ENCODE data around the gene CCNJL.
"Not testable (repeated sequence)": the region's sequence is repeated elsewhere in the genome, so short reads cannot be mapped to it uniquely, and the experiment has no call there.

CCNJL gene

DNA sequence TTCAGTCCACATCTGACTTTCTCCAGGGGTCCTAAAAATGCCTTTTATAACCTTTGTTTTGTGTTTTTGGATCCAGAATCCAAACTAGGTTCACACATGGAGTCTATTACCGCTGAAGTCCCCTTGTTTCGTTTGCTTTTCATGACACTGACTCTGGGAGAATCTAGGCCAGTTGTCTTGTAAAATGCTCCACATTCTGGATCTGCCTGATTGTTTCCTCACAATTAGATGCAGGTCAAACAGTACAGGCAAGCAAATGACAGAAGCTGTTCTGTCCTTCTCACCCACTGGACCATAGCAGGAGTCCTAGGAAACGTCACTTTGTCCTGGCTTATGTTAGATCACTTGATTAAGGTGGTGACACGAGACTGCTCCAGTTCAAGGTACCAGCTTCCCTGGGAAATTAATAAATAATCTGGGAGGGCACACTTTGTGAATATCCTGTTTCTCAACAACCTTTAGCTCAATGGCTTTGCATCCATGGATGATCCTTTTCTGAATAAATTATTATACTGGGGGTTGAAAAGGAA, 49.0 kb downstream of the CCNJL start:
- no peak for DNase-seq (ENCODE audit: low read depth in 1 of 2, low spot score in 1 of 2)

- no peak for DNase-seq (ENCODE audit: low read depth in 1 of 2, low spot score in 1 of 2)
Measured at GRCh38 chr5:160262151-160263074, 50.0 kb downstream of the CCNJL start.

GRCh38 chr5:160260881-160261815, 51.2 kb downstream of the CCNJL start:
- no peak for DNase-seq (ENCODE audit: low read depth in 1 of 2, low spot score in 1 of 2)

- no peak for DNase-seq (ENCODE audit: low read depth in 1 of 2, low spot score in 1 of 2)
Measured at GRCh38 chr5:160260006-160260775, 52.2 kb downstream of the CCNJL start.

- DNase-seq (ENCODE audit: low read depth in 1 of 2, low spot score in 1 of 2): no peak
Measured at GRCh38 chr5:160259341-160259740, 53.0 kb downstream of the CCNJL start.

DNA sequence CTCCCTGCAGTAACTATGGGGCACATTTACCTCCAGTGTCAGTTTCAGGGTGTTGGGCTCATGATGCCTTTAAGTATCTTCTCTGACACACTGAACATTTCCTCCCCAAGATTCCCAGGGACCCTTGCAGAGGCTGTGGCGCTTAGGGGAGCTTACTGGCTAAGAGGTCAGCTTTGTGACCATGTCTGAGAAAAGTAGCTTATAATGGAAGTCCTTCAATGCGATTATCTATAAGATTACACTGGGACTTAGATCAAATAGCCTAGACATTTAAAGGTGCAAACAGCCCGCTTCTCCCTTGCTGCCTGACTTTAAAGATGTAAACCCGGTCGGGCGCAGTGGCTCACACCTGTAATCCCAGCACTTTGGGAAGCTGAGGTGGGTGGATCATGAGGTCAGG, 57.7 kb downstream of the CCNJL start:
- DNase-seq (ENCODE audit: low read depth in 1 of 2, low spot score in 1 of 2): no peak

DNA sequence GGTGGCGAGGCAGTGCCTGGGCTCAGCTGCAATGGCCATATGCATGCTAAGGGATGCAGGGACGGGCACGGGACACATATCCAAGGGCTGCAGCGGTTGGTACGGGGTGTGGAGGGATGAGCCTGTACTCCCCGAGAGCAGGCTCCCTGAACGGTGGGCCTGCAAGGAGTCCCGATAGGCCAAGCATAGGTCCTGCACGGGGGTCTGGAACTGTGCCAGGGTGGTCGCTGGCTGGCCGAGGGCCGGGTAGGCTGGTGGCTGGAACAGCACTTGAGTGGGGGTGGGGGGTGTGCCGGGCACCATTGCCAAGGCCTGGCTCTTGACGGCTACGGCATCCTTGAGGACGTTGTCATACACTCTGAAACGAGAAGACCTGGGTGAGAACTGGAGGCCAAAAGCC, 58.9 kb downstream of the CCNJL start:
- no peak for DNase-seq (ENCODE audit: low read depth in 1 of 2, low spot score in 1 of 2)

DNA sequence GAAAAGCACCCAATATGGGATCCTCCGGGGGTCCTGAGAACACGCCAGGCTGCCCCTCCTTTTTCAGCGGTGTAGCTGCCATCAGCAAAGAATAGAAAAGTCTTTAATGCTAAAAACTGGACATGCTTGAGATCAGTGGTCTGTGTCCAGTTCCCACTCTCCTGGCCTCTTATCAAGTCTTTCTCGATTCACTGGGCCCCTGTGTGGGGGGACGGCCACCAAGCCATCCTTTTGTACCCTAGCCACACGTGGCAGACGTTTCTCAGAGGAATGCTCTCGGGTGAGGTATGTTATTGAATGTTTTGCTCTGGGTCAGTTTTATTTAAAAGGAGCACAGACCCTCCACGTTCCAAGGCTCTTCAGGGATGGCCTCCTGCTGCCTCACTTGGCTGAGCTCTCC, 59.4 kb downstream of the CCNJL start:
- no peak for DNase-seq (ENCODE audit: low read depth in 1 of 2, low spot score in 1 of 2)

DNA sequence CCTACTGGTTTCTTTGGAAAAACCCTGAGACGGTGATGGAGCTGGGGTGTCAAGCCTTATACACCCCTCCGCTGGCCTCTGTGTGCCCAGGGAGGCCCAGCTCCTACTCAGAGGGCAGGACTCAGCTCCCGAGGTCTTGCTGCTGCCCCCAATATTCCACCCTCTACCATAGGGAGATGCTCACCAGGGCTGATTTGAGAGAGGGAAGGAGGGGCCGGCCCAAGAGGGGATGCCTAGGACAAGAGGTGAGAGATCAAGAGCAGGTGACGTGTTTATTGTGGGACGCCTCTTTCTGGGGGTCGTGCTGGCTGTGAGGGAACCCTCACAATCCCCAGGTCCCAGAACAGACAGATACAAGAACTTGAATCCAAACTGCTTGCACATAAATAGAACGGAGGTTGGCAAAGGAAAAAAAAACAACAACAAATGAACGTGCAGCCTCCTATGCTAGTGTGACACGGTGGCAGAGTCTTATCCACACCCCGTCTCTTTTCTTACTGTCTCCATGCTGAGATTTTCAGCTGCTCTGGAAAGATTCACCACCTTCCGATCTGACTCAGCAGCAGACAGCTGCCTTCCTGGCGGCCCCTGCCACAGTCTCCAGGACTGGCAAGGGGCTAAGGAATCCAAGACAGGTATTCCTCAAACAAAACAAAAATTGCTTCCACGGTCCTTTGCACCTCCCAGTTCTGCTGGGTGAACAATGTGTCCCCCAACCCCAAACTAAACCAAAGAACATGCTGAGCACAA, 60.8 kb downstream of the CCNJL start:
- no peak for DNase-seq (ENCODE audit: low read depth in 1 of 2, low spot score in 1 of 2)

GRCh38 chr5:160250826-160251225, 61.5 kb downstream of the CCNJL start:
- no peak for DNase-seq (ENCODE audit: low read depth in 1 of 2, low spot score in 1 of 2)

DNA sequence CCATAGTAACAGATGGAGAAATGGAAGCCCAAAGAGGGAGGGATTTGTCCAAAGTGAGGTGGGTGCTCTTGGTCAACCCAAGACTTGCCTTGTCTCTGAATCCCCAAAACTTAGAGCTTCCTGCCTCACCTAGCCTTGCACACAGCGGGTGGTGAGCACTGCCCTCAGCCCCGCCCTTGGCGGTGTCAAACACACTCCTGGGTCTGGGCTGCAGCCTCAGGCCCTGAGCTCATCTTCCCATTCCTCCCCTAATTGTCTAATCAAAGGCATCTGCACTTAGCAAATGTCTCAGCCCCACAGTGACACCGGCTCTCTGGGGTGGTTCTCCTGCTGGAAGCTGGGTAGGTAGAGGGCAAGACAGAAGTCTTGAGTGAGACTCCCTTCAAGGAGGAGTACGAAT, 62.1 kb downstream of the CCNJL start:
- DNase-seq (ENCODE audit: low read depth in 1 of 2, low spot score in 1 of 2): no peak

- DNase-seq (ENCODE audit: low read depth in 1 of 2, low spot score in 1 of 2): not testable (repeated sequence)
Measured at GRCh38 chr5:160249570-160249969, 62.8 kb downstream of the CCNJL start.

DNA sequence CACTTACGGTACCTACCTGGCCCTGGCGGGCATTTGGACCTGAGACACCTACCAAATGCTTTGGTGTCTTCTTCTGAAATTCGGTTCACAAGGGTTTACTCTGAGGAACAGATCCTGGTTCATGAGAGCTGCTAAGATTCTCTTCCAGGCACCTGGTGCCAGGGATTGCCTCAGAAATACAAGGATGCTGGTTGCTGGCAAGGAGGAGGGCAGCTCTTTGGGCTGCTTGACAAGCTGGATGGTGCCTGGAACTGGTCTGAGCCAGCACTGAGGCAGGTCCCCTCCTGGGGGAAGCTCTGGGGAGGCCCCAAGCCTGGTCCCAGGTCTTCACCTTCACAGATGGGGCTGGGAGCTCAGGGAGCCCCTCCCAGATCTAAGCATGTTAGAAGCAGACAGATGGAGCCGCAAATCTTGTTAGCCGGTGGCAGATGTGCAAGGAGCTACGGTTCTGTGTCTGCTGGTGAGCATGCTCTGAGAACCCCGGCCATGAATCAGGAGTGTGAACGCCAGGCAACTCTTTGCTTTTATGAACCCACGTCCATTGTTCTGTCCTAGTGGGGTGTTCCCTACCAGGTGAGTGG, 66.8 kb downstream of the CCNJL start:
- no peak for DNase-seq (ENCODE audit: low read depth in 1 of 2, low spot score in 1 of 2)

DNA sequence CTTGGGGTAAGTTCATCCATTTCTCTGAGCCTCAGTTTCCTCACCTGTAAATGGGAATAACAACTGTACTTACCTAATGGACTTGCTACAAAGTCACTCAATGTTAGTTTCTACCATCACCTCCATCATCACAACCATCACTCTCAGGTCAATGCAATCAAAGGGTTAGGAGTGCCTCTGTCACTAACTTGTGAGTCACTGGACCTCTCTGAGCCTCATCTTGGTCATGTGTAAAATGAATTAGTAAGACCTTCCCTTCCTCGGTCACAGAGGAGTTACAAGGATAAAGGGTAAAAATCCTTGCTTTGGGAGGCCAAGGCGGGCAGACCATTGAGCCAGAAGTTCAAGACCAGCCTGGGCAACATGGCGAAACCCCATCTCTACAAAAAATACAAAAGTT, 70.2 kb downstream of the CCNJL start:
- no peak for DNase-seq (ENCODE audit: low read depth in 1 of 2, low spot score in 1 of 2)

DNA sequence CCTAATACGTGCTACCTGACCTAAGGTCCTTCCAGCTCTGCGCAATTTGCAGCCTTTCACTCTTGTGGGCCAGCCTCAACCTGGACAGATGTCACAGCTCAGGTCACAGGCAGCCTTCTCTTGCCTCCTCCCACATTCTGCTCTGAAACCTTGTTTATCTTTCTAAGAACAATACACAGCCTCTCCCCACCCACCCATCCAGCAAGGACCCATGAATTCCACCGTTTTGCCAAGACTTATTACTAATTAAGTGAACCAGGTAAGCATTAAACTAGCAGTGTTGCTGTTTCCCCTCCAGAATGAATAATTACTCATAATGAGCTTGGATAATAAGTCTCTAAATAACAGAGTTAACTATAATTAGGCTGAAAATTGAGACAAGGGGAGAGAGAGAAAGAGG, 72.0 kb downstream of the CCNJL start:
- no peak for DNase-seq (ENCODE audit: low read depth in 1 of 2, low spot score in 1 of 2)

- DNase-seq (ENCODE audit: low read depth in 1 of 2, low spot score in 1 of 2): no peak
Measured at GRCh38 chr5:160237571-160238093, 74.7 kb downstream of the CCNJL start.

DNA sequence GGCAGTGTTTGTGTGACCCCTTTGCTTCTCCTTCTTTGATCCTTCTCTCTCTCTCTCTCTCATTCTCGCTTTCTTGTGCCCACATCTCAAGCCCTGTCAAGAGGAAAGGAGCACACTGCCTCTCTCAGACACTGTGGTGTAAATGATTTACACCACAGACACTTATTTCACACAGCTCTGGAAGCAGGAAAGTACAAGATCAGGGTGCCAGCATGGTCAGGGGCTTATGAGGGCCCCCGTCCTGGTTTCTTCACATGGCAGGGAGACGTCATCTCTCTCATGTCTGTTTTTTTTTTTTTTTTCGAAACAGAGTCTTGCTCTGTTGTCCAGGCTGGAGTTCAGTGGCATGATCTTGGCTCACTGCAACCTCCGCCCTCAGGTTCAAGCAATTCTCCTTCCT, 76.6 kb downstream of the CCNJL start:
- no peak for DNase-seq (ENCODE audit: low read depth in 1 of 2, low spot score in 1 of 2)

- no peak for DNase-seq (ENCODE audit: low read depth in 1 of 2, low spot score in 1 of 2)
Measured at GRCh38 chr5:160233215-160233614, 79.1 kb downstream of the CCNJL start.

- no peak for DNase-seq (ENCODE audit: low read depth in 1 of 2, low spot score in 1 of 2)
Measured at GRCh38 chr5:160231783-160232342, 80.5 kb downstream of the CCNJL start.

Measured in activated T-helper 1 cell treated with anti-CD3 and anti-CD28 coated beads, Interleukin-2, amount 50 U/mL, for 16 hours (primary cell).